ENCODE data around the gene GHRH. TPM values are rescaled to one million over a fixed set of nuclear protein-coding genes. Genes with fewer than 3 reads are reported as not detected.
A peak's percentile ranks its signal among the peaks of the same experiment; 100 is the strongest.

The GHRH gene
- total RNA-seq, 1 donor from 2014 or later = not detected

DNA sequence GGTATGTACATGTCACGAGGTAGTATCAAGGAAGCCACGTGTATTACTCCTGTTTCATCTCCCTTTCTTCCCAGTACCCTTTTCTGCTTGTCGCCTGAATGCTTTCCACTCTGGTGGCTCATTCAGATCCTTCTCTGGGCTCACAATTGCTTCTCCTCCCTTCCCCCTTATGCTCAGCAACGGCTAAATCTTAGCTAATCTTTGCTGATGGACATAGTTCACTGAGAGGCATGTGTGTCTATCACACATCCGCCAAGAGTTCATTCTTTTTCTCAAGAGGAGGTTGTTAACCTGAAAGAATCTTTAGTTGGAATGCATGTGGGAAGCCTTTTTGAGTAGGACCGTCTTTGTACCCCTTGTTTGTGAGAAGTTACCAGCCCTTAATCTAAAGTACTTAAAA, 56.5 kb downstream of the GHRH start:
- ATAC-seq = peak in 1 of 2 donors; percentile 24
- intact Hi-C loops (cut with DNase I) = loop anchor here (10.0 kb wide), 1 partner anchor 330 kb away; no protein-coding TSS in a partner anchor

GRCh38 chr20:37204056-37204455, 57.6 kb downstream of the GHRH start:
- TF ChIP-seq CTCF (IDR thresholded peaks at IDR 0.05) = no peak
- Histone ChIP-seq H3K36me3 (peaks cover 97% of the 10 kb centered on the region), H3K4me1 (no peaks in the 10 kb centered on the region), H3K4me3 (no peak overlapping the region), H3K27ac (peak overlapping the region; percentile 7), H3K27me3 (ENCODE audit: low read depth) (no peaks in the 10 kb centered on the region), H3K9me3 (no peaks in the 10 kb centered on the region)
- intact Hi-C loops (cut with DNase I) = loop anchor here (10.0 kb wide), 1 partner anchor 331 kb away; no protein-coding TSS in a partner anchor
- DNase-seq (no peak), ATAC-seq (no peak)

More for the DNA sequence above, 56.5 kb downstream of the GHRH start:
- H3K4me1 ChIP-seq = no peaks in the 10 kb centered on the region
- H3K4me3 ChIP-seq = no peak overlapping the region
- H3K27ac ChIP-seq = no peak overlapping the region
- H3K9me3 ChIP-seq = no peaks in the 10 kb centered on the region
- no peak for TF ChIP-seq CTCF (IDR thresholded peaks at IDR 0.05)
- no peak for DNase-seq
- peaks cover 97% of the 10 kb centered on the region for H3K36me3 ChIP-seq
- H3K27me3 ChIP-seq (ENCODE audit: low read depth) = no peaks in the 10 kb centered on the region

DNA sequence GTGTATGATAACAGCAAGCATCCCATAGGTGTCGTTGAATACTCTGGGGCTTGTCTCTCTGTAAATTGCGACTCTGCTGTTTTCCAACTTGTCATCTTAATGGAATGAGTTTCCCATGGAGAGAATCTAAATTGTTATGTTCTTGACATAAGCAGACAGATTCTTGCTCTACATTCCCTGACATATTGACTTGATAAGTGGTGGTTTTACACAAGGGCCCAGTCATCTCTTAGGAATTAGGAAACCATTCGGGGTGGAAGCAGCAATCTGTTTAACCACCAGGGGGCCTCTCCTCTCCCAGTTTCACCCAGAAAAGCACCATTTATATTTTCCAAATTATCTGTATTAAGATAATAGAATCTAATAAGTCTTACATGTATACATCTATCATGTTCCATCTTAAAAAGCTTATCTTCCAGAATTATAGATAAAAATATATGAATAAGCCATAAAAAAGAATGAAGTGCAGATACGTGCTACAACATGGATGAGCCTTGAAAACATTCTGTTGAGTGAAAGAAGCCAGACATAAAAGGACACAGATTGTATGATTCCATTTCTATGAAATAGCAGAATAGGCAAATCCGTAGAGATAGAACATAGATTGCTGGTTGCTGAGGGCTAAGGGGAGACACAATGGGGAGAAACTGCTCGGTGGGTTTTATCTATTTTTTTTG, 59.2 kb downstream of the GHRH start:
- Histone ChIP-seq H3K4me3 (no peak overlapping the region), H3K36me3 (peaks cover 99% of the 10 kb centered on the region), H3K9me3 (no peaks in the 10 kb centered on the region), H3K27ac (peak overlapping the region; percentile 59), H3K27me3 (ENCODE audit: low read depth) (no peaks in the 10 kb centered on the region), H3K4me1 (peaks cover 4% of the 10 kb centered on the region)
- ATAC-seq = peak; percentile 88 to 91
- peak; percentile 81 for TF ChIP-seq CTCF (IDR thresholded peaks at IDR 0.05)
- no peak for DNase-seq
- intact Hi-C loops (cut with DNase I) = loop anchor here (10.0 kb wide), 1 partner anchor 332 kb away; no protein-coding TSS in a partner anchor

- Histone ChIP-seq H3K9me3 (no peaks in the 10 kb centered on the region), H3K27me3 (ENCODE audit: low read depth) (no peaks in the 10 kb centered on the region), H3K4me3 (no peak overlapping the region), H3K27ac (peak overlapping the region; percentile 59), H3K36me3 (peaks cover 93% of the 10 kb centered on the region), H3K4me1 (peaks cover 4% of the 10 kb centered on the region)
- no peak for ATAC-seq
- TF ChIP-seq CTCF (IDR thresholded peaks at IDR 0.05) = no peak
- no peak for DNase-seq
- intact Hi-C loops (cut with DNase I) = loop anchor here (10.0 kb wide), 1 partner anchor 333 kb away; no protein-coding TSS in a partner anchor
These were observed 59.8 kb downstream of the GHRH start for GRCh38 chr20:37201827-37202162.

Other genes starting within 250 kb of the GHRH start
- 7.6 TPM for gene RBL1, start 165.8 kb downstream of the GHRH start, total RNA-seq
- gene RPN2, start 82.5 kb downstream of the GHRH start, total RNA-seq = 160 TPM
- gene MROH8, start 82.3 kb downstream of the GHRH start, total RNA-seq = 3.9 TPM
- gene MANBAL, start 27.8 kb upstream of the GHRH start, total RNA-seq = 28.2 TPM
- gene SRC, start 84.3 kb upstream of the GHRH start, total RNA-seq = 72.7 TPM